GM13977 (cell line): Measurements from ENCODE around the gene HDLBP.
"Not testable (repeated sequence)": the region's sequence is repeated elsewhere in the genome, so short reads cannot be mapped to it uniquely, and the experiment has no call there.

Source experiments
- DNase-seq: peaks from one replicate; pipeline ENCODE4 v3.0.0; 2012; ENCODE audit warnings: low spot score
- CTCF ChIP-seq: IDR thresholded peaks from 2 replicates; pipeline ENCODE4 v1.5.1; 2012; ENCODE audit warnings: mild to moderate bottlenecking, control low read depth; ENCODE audit not compliant: insufficient read depth; ENCODE audit errors: extremely low read depth, missing control alignments
- in situ Hi-C: fragments of 300-500 bp; cut with MboI; formaldehyde crosslinking; loops from one replicate; pipeline ENCODE4 v1.12.0; 2022; ENCODE audit warnings: low sequenced_read_pairs, low pct_unique_long_range_greater_than_20kb, mixed read lengths, inconsistent platforms; ENCODE audit not compliant: unreplicated experiment

The HDLBP gene

GRCh38 chr2:241288324-241288888 is 27.1 kb downstream of the HDLBP start:
- TF ChIP-seq CTCF, result no peak
- in situ Hi-C loops, result no loop called here
- DNase-seq, result no peak

GRCh38 chr2:241286348-241287090 is 29.0 kb downstream of the HDLBP start:
- no peak for TF ChIP-seq CTCF
- no peak for DNase-seq
- in situ Hi-C loops, result no loop called here

GRCh38 chr2:241285596-241285995 is 29.9 kb downstream of the HDLBP start:
- no peak for TF ChIP-seq CTCF
- in situ Hi-C loops, result no loop called here
- DNase-seq, result no peak

- in situ Hi-C loops, result no loop called here
- DNase-seq, result no peak
- no peak for TF ChIP-seq CTCF
These were observed 32.9 kb downstream of the HDLBP start for GRCh38 chr2:241282555-241282954.

- no peak for DNase-seq
- TF ChIP-seq CTCF, result no peak
- in situ Hi-C loops, result no loop called here
These were observed 35.2 kb downstream of the HDLBP start for GRCh38 chr2:241280291-241280690.

- DNase-seq, result no peak
- TF ChIP-seq CTCF, result no peak
- in situ Hi-C loops, result no loop called here
These were observed 35.6 kb downstream of the HDLBP start for GRCh38 chr2:241279828-241280227.

- DNase-seq, result no peak
- in situ Hi-C loops, result no loop called here
These were observed 36.1 kb downstream of the HDLBP start for GRCh38 chr2:241279413-241279812.

GRCh38 chr2:241278306-241278705 is 37.2 kb downstream of the HDLBP start:
- in situ Hi-C loops, DNase-seq: not testable (repeated sequence)

More at GRCh38 chr2:241279413-241279812, 36.1 kb downstream of the HDLBP start:
- no peak for TF ChIP-seq CTCF
